ENCODE measurements around the gene GPS2.

Gene GPS2

DNA sequence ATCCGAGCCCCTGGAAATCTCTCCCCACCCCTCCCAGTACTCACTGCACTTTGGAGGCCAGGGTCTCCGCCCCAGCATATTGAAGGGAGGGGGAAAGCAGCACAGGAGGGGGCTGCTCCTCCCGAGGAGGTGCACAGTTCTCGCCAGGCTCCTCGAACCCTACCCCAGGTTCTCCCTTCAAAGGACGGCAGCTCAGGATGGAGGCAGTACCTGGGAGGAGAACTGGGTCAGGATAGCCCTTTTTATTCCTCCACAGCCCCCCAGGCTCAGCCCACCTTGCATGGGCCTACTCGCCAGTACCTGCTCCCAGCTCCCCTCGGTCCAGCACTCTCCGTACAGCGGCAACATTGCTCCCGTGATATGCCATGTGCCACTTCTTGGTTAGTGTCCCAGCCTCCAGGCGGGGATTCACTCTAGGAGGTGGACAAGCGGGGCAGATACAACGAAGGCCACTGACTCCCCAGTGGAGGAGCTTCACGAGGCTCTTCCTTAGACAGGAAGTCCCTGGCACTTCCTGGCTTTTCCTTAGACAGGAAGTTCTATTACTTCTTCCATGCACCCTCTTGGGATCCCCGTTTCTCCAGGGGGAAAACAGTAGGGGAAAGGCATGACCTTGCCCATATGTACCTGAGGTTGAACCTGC, 2.1 kb upstream of the GPS2 start:
- no peak for DNase-seq (ENCODE audit: low read depth in 2 of 2)

GRCh38 chr17:7315570-7316235, 543 bp upstream of the GPS2 start:
- no peak for DNase-seq (ENCODE audit: low read depth in 2 of 2)

DNA sequence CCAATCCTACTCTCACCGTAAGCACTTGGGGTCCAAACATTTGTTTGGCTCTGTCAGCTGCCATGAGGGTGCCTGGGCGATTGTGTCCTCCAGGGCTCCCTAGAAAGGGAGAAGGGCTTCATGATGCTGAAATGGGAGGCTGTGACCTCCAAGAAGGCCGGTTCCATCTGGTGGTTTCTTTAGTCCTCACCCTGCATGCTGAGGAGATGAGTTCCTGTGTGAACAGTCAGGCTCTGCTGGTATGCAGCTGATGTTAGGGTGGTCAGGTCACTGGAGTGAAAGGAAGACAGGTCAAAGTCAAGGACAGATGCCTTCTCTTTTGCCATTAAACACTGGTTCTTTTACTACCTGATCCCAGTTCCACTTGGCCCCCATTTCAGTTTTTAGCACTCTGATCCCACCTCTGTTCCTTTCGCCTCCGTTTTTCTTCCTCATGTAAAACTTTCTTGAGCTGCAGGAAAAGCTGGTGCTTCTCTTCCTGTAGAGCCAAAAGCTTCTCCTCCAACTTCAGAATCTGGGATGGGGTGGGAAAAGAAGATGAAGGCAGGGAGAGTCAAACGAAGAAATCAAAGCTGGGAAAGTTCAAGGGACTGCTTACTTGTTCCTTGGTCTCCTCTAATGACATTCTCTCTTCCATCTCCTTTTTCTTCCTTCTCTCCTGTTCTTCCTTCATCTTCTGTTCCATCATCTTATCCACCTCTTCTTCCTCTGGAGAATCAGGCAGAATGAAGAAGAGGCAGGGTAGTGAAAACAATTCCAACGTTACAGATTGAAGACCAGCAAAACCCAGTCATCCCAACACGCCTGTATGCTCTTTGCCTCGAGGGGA, 1.1 kb downstream of the GPS2 start:
- DNase-seq (ENCODE audit: low read depth in 2 of 2), result no peak

DNA sequence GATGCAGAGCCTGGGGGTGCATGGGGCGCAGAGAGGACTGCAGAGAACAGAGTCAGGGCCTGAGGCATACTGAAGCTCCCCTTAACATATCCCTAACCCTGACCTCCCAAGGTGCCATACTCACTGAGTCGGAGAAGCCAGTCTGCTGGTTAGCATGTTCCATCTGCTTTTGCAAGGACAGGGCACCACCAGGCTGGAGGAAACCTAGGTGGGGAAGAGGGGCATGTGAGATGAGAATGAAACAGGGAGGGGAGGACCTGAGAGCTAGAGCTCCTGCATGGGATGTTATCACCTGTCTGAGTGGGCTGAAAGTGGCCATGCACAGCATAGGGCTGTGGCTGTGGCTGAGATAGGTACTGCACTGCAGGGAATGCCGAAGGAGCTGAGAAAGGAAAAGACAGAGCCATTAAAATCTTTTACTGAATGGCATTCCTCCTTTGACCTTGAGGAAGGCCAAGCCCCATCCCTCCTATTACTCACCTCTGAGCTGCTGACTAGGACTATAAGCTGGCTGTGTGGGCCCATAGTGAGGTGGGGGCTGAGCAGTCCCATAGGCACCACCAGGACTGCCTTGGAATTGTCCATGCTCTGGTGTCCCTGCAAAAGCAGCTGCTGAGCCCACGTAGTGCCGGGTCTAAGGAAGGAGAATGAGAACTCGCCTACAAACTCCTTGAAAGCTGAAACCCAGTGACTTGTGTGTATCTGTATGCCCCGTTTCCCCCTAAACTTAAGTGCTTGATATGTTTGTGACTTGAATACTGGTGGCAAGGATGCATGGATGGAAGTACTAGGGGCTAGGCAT, 1.9 kb downstream of the GPS2 start:
- no peak for DNase-seq (ENCODE audit: low read depth in 2 of 2)

GRCh38 chr17:7312432-7313087, 2.6 kb downstream of the GPS2 start:
- DNase-seq (ENCODE audit: low read depth in 2 of 2), result no peak

DNA sequence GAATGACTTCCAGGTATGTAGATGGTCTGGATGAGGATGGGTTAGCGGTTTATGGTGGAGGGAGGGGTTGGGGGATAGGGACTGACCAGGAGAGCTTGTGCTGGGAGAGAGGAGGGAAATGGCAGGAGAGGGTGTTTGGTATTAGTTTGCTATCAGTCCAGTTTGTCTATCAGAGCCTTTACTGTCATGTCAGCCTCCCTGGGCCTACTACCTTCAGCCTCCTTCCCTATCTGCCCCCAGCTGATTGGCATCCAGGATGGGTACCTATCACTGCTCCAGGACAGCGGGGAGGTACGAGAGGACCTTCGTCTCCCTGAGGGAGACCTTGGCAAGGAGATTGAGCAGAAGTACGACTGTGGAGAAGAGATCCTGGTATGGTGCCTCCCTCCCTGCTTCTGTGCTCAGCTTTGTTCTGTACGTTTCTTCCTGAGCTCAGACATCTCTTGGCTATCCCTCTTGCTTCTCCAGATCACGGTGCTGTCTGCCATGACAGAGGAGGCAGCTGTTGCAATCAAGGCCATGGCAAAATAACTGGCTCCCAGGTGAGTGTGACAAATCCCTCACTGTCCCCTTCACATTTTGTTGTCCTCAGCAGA, 4.0 kb downstream of the GPS2 start:
- no peak for DNase-seq (ENCODE audit: low read depth in 2 of 2)

- no peak for DNase-seq (ENCODE audit: low read depth in 2 of 2)
Measured at GRCh38 chr17:7309628-7310027, 5.5 kb downstream of the GPS2 start.

DNA sequence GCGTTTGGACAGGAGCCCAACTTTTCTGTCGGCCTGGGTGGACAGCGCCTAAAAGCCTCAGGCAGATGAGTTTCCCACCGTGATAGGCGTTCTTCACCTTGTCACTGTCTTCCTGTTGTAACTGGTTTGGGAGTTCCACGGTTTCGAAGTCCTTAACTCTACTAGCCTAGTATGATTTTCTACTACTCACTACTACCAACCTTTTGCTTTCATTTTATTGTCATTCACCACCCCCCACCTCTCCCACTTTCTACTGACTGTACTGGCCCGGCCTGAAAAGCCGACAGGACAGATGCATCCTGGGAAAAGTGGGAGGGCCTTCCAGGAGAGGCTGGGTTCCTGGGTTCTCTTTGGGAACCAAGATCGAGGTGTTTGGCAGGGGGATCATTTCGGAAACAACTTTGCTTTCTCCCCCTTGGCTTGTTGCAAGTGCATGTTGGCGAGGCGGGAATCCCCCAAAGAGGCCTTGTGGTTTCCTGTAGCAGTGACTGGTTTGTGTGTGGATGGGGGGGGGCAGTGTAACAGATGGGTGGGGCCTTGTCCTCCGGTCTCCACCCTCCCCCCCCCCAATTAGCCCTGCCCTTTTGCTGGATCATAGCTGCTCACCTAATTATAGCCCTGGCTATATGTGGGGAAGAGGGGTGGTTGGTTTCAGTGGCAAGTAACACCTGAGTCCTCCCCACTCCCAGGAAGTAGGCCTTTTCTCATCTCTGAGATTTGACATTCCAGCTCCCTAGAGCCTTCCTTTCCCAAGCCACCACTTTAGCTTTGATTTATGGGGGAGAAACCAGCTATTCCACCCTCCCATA, 6.3 kb downstream of the GPS2 start:
- DNase-seq (ENCODE audit: low read depth in 2 of 2), result peak; percentile 66 to 67

DNA sequence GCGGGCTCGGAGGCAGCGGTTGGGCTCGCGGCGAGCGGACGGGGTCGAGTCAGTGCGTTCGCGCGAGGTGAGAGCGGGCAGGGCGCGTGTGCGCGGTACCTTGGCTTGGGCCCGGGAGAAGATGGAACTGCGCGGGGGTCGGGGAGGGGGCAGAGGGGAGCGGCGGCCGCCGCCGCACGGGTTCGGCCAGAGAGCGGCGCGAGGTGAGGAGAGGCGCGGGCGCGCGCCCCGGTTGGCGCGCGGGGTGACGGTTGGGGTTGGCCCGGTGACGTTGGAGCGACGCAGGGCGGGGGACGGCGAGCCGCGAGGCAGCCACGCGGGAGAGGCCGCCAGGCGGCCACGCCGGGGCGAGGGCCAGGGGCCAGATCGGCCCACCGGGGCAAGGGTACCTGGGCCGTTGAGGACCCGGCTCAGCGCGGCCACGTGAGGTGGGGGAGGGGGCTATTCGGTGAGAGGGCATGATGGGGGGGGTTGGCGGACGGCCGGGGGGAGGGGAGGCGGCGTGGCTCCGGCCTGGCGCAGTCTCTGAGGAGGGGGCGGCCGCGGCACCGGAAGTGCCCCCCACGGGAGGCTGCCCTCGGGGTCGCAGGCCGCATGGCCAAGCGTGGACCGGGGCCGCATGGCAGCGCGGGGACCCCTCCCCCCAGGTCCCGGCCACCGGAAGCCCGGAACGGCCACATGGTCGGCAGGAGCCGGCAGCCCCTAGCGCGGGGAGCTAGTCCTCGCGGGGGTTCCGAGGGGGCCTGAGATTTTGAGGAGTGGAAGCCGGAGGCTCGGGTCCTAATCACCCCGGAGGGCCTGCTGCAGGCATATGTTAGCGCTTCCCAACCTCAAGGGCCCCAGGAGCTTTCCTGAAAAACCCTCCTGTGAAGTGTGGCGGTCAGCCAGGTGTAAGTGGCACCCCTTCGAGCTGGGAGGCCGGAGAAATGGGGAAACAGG, 7.2 kb downstream of the GPS2 start:
- DNase-seq (ENCODE audit: low read depth in 2 of 2), result peak in 1 of 2 donors; percentile 17

DNA sequence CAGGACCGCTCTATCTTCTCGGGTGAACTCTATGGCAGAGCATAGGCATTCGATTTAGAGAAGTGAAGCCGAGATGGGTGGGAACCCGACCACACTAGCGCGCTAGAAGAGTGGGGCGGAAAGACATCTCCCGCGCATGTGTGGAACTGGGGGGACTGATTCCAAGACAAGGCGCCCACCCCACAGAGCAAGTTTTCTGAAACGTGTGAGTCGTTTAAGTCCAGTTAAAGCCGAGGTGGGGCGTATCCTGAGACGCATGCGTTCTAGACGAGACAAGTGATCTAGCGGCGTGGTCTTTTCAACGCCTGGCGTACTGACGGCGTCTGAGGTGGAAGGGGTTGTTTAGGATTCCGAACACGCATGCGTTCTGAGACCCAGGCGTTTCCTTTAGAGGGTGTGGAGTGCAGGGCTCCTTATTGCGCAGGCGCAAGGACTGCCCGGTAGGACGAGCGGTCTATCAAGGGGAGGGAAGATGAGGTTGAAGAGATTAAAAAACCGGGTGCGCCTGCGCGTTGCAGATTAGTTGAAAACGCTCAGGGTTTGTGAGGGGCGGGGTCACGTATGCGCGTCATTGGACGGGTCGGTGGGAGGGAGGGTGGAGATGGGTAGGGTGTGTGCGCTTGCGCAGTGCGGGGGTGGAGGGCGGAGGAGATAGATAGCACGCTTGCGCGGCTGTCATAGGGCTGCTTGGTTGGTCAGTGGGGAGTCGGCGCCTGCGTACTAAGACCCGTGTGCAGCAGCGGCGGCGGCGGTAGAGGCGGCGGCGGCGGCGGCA, 8.1 kb downstream of the GPS2 start, which contains the start of gene EIF5A:
TSS of gene EIF5A (plus strand) at position 718 of the 775 bp plus-strand sequence. CDS start 2,008 bp downstream, outside the sequence.
- DNase-seq (ENCODE audit: low read depth in 2 of 2), result peak; percentile 100

- DNase-seq (ENCODE audit: low read depth in 2 of 2), result no peak
Measured at GRCh38 chr17:7304179-7304578, 11.0 kb downstream of the GPS2 start.

DNA sequence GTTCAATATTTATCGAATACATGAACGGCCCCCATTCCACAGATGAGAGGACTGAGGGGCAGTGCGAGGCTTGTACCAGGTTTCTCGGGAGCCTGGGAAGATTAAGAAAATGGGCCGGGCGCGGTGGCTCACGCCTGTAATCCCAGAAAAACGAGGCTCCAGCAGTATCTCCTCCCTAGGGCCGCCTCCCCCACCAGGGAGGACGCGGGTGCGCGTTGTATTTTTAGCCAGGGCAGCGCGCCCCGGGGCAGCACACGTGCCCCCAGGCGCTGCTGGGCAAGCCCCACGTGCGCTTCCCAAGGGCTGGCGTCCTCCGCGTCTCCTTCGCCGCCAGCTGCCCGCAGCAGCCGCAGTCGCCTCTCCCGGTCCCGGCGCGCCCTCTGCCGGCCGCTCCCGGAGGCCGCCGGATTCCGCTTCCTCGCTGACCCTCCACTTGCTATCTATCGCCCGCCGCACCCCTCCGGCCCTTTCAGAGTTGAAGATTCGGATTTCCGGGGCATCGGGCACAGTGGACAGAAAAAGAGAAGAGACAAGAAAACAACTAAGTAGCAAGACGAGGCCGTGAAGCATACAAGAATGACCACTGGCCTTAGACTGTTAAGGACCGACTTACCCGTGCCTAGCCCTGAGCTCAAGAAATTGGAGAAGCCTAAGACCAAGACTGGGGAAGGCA, 18.8 kb downstream of the GPS2 start:
- no peak for DNase-seq (ENCODE audit: low read depth in 2 of 2)

DNA sequence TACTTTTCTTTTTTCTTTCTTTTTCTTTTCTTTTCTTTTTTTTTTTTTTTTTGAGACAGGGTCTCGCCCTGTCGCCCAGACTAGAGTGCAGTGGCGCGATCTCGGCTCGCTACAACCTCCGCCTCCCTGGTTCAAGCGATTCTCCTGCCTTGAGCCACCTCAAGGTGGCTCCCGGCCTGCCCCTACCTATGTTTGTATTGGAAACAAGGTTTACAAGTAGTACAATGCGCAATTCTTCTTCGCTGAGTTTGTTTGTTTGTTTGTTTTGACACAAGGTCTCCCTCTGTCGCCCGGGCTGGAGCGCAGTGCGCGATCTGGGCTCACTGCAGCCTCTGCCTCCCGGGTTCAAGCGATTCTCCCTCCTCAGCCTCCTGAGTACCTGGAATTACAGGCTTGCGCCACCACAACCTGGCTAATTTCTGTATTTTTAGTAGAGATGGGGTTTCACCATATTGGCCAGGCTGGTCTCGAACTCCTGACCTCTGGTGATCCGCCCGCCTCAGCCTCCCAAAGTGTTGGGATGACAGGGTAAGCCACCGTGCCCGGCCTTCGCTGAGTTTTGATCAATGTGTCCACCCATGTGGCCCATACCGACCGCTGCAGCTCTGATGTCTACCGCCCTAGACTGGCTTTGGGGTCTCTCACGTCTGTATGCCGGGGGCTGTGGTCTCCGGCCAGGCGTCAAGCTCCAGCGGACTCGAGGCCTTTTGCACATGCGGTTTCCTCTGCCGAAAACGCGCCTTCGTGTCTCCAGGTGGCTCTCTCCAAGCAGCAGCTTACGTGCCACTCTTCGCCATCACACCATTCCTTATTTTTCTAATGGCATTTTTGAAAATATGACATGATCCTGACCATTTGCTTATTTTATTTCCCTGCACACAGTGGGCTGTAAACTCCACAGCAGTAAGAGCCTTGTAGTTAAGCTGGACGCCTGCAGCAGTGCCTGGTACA, 19.7 kb downstream of the GPS2 start:
- DNase-seq (ENCODE audit: low read depth in 2 of 2), result no peak

- peak in 1 of 2 donors; percentile 50 for DNase-seq (ENCODE audit: low read depth in 2 of 2)
Measured at GRCh38 chr17:7294614-7295153, 20.5 kb downstream of the GPS2 start, which contains the start of gene YBX2. YBX2 (minus strand) TSS chr17:7294639; CDS start chr17:7294500, 139 bp downstream.

DNA sequence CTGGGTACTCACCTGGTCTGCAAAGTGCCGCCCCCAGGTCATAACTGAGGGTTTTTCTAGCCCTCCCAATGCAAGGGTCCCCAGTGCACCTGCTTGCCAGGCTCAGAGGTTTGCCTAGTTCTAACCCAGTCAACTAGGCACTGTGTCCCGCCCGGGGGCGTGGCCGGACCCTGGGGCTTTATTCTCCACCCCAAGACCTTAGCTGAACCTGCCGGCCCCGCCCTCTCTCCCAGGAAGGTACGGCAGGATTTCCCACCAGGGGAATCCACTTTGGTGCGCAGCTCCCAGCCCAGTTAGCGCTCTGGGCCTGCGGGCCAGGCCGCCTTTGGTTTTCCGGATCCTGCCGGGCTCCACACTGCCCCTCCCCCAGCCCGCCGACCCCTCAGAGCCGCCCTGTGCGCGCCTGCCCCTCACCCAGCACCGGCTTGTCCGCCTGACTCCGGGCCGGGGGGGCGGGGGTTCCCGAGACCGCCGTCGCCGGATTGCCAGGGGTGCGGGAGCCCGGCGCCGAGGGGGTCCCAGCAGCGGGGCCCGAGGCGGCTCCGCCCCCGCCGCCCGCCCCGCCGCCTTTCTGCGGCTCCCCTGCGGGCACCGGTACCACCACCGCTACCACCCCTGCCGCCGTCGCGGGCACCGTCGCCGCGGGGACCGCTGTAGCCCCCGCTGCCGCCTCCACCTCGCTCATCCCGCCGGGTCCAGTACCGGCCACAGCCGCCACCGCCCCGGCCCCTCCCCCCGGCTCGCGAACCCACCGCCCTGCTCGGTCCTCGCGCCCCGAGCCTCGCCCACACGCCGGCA, 21.1 kb downstream of the GPS2 start:
- DNase-seq (ENCODE audit: low read depth in 2 of 2), result no peak

Data from stimulated activated CD8-positive, alpha-beta memory T cell treated with anti-CD3 and anti-CD28 coated beads, Interleukin-2, amount 100 ng/mL, for 1 hour (primary cell).